Fibroblast of skin of back (primary cell): ENCODE measurements around the gene FNDC3A.

ENCODE experiments used
- DNase-seq: peaks from one replicate; pipeline ENCODE4 v3.0.0-alpha.2; 2013

Gene FNDC3A

GRCh38 chr13:49220856-49221589 is 245.3 kb downstream of the FNDC3A start:
- DNase-seq: no peak

GRCh38 chr13:49221590-49221965 is 245.9 kb downstream of the FNDC3A start:
- DNase-seq: no peak

- no peak for DNase-seq
These were observed 249.7 kb downstream of the FNDC3A start for GRCh38 chr13:49225223-49226042.

DNA sequence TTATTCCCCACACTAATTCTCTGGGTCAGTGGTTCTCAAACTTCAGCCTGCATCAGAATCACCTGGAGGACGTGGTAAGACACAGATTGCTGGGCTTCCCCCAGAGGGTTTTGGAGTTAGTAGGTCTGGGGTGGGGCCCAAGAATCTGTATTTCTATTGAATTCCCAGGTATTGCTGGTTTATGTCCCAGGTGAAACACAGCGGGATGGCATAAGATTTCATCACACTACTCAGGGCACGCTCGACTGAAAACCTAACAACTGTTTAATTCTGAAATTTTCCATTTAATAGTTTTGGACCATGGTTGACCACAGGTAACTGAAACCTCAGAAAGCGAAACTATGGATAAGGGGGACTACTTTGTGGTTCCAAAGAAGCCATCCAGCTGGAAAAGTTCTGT is 250.9 kb downstream of the FNDC3A start:
- no peak for DNase-seq

DNA sequence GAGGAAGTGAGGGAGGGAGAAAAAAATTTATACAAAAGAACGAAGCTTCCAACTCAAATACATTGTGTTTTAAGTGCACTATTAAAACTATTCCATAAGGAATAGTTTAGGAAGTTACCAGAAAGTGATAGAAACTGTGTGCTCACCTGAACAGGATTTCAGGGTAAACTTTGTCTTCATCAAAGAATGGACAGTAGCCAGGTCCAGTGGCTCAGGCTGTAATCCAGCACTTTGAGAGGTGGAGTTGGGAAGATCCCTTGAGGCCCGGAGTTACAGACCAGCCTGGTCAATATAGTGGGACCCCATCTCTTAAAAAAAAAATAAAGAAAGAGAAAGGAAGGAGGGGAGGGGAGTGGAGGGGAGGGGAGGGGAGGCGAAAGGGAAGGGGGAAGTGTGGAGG is 259.0 kb downstream of the FNDC3A start:
- DNase-seq: no peak

- DNase-seq: no peak
These were observed 260.2 kb downstream of the FNDC3A start for GRCh38 chr13:49235856-49236431.

DNA sequence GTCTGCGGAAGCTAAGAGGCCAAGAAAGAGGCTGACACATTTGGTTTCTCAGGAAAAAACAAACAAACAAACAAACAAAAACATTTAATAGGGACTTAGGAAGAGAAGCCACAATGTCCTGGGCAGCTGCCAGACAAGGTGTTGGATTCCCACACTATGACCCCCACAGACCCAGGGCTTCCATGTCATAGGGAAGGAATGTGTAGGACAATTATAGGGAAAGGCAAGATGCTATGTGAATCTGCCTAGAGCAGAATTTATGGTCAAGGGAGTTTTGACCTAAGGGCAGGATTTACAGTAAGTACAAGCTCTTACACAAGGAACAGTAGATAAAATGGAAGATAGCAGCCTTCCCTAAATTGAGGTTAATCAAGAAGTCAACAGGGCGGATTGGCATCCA is 262.9 kb downstream of the FNDC3A start:
- no peak for DNase-seq

DNA sequence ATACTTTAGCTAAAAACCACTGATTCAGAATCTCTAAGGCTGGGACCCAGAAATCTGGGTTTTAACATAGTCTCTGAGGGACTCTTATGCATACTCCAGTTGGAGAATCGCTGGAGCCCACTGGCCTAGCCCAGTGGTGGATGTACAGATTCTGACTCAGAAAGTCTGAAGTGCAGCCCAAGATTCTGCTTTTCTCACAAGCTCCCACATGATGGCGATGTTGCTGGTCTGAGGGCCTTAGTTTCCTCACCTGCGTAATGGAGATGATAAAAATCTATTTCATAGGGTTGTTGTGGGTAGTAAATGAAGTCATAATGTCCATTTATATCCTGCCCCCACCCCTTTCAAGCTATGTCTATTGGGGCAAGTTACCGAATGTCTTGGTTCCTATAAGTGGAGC is 264.3 kb downstream of the FNDC3A start:
- peak; percentile 40 for DNase-seq

DNA sequence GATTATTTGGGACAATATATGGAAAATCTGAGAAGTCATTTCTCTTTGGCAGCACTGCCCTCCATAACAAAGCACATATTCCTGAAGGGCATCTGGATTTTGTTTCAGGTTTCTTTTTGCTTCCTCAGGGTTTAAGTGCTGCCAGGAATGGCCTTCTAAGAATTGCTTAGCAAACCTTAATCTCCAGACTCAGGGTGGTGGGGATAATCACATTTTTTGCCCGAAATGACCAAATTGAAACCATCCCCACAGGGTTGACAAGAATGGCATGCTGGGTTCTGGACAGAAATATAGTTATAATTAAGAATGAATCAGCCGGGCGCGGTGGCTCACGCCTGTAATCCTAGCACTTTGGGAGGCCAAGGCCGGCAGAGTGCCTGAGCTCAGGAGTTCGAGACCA is 265.6 kb downstream of the FNDC3A start:
- no peak for DNase-seq

DNA sequence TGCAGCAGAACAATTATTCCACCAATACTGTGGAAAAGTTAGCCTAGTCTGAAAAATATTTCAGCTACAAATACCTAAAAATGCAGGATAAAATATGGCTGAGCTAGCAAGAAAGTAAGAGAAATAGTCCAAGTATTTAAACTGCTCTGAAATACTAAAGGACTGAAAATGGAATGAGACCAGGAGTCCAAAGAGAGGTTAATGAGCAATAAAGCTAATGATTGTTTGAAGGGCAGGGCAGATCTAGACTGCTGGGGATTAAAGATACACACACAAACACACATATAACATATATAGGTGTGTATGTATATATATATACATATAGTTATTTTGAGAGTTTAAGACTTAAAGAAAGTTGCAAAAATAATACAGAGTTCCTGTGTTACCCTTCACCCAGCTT is 269.4 kb downstream of the FNDC3A start:
- DNase-seq: no peak

DNA sequence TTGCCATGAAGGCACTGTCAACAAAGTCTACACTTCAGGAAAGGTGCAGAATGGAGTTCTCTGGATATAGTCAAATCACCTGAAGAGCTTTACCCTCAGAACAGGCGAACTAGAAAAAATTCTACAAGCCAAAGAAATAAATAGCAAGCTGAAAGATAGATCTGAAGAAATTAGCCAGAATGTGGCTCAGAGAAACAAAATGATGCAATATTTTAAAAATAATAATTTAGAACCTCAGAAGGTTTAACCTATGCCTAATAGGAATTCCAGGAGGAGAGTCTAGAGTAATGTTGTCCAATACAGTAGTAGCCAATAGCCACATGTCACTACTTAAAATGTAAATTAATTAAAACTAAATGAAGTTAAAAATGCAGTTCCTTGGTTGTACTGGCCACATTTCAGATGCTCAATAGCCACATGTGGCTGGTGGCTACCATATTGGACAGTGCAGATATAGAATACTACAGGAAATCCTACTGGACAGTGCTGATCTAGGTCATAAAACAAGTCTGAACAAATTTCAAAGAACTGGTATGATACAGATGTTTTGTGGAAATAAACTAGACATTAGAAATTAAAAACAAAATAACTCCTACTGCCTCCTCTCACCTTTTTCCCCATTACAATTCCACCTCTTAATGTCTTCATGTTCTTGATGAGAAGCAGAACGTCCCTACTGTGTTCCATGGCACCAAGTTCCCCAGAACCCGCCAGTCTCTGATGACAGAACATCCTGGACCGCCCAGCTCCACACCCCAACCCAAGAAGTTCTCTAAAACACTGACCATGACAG is 271.3 kb downstream of the FNDC3A start:
- DNase-seq: no peak

GRCh38 chr13:49247643-49248621 is 272.2 kb downstream of the FNDC3A start, which contains the start of gene CDADC1:
Gene CDADC1 (plus strand): TSS chr13:49247925. CDS start chr13:49248038, 113 bp downstream.
- DNase-seq: peak; percentile 95

DNA sequence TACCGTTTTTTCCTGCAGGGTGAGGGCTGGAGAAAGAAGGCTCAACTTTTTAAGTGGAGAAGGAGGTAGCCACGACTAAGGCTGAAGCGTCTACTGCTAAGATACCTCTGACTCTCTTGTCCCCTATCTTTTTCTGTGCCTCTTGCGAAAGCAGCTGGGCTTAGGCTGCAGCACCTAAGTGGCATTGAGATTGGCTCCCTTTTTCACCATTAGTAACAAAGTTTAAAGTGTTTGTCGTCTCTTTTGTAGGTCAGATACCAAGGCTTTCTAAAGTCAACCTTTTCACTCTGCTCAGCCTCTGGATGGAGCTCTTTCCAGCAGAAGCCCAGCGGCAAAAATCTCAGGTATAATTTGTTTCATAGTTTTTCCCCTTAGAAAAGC is 272.9 kb downstream of the FNDC3A start:
- DNase-seq: no peak

- DNase-seq: no peak
These were observed 275.6 kb downstream of the FNDC3A start for GRCh38 chr13:49251326-49251725.

DNA sequence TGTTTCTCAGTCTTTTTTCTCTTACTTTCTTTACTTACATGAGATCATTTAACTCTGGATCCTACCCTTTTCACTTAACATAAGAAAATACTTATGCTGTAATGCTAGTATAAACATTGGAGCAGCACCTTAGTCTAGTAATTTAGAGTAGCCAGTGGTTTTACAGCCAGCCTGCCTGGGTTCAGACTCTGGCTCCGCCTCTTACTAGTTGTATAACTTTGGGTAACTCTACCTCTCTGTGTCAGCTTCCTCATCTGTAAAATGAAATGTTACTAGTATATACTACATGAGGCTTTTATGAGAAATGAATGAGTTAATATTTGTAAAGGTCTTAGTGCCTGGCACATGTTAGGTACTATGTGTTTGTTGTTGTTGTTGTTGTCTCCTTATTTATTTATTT is 277.6 kb downstream of the FNDC3A start:
- DNase-seq: no peak

DNA sequence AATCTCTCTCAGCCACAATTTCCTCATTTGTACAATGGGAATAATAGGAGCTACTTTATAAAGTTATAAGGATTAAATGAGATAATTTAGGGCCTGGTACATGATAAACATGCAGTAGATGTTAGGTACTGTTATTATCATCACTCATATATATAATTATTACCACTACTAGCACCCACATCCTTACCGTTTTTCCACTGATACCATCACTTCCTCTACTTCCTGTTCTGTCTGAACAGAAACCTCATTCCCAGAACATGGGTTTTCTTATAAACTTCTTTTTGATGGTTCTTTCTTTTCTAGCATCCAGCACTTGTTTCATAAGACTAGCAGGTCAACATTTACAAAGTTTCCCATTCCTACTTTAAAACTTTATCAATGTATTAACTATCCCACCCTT is 278.3 kb downstream of the FNDC3A start:
- DNase-seq: no peak

DNA sequence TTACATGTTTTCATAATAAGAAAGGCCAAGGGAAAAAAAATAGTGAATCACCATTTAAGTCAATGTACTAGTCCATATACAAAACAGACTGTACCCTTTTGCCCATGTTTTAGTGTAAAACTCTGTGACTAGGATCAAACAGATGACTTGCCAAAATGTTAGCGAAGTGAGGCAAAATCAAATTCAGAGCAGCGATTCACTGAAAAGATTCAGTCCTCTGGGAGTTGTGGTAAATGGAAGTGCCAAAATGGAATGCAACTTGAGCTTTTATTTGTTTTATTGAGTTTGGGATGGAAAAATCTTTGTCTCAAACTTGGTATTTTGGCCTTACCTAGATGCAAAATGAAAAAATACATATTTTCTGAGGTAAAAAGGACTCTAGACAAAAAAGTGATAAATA is 281.1 kb downstream of the FNDC3A start:
- peak; percentile 72 for DNase-seq

DNA sequence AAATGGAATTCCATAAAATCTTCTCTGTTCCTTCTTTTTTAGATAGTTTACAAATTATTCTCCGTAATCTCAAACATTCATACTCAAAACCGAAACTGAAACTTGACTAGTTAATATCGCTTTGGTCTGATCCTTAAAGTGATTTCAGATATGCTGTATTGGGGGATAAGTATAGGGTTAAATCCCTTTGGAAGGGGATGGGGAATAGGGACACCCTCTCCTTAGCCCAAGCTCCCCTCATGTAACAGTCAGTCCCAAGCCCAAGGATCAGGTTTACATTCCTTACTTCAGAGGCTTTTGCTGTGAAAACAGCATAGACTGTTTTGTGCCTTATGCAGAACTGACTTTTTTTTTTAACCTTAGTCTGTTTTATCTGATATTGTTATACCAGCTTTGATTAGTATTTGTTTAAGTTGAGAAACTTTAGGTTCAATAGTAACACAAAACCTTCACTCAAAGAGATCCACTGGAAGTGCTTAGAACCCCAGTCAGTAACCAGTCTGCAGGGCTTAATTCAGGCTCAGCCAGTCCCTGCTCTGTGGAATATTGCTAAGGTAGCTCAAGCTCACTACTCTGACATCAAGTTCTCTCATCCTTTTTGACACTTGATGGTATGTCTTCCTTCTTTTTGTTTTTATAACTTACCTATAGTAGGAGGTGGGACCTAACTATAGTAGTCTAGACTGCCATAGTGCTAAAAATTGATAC is 282.5 kb downstream of the FNDC3A start:
- DNase-seq: no peak
